Neural cell (in vitro differentiated cells): ENCODE results near the gene NFIA. TPM values are rescaled to one million over a fixed set of nuclear protein-coding genes. Genes with fewer than 3 reads are reported as not detected.

ENCODE experiments used
- H2AFZ ChIP-seq: fragments of 200-600, 300-800 bp; sonication (generic), shearing (Covaris generic); 2 replicates; pipeline ENCODE4 v1.6.0; 2014; ENCODE audit warnings: low read depth, mild to moderate bottlenecking, antibody characterized with exemption, low read length, moderate library complexity
- H3F3A ChIP-seq: fragments of 200-600 bp; shearing (Covaris generic); 2 replicates; pipeline ENCODE4 v1.6.1; 2016; ENCODE audit warnings: mild to moderate bottlenecking, moderate library complexity, mixed read lengths, antibody characterized with exemption, low read length; ENCODE audit not compliant: insufficient read depth, poor library complexity, severe bottlenecking
- H3K27ac ChIP-seq: fragments of 200-600, 300-800 bp; sonication (generic), shearing (Covaris generic); 2 replicates; pipeline ENCODE4 v1.5.1; 2014; ENCODE audit warnings: mild to moderate bottlenecking, low read length, moderate library complexity
- H3K27me3 ChIP-seq: fragments of 300-800, 200-600 bp; sonication (generic), shearing (Covaris generic); 2 replicates; pipeline ENCODE4 v1.6.0; 2014; ENCODE audit warnings: mild to moderate bottlenecking, low read depth, low read length, moderate library complexity; ENCODE audit not compliant: insufficient read depth
- H3K36me3 ChIP-seq: fragments of 300-800, 200-600 bp; sonication (generic), shearing (Covaris generic); 2 replicates; pipeline ENCODE4 v1.5.1; 2014; ENCODE audit warnings: mild to moderate bottlenecking, antibody characterized with exemption, low read length, moderate library complexity; ENCODE audit not compliant: insufficient read depth
- H3K4me2 ChIP-seq: fragments of 300-800, 200-600 bp; sonication (generic), shearing (Covaris generic); 2 replicates; pipeline ENCODE4 v1.6.0; 2014; ENCODE audit warnings: mild to moderate bottlenecking, low read length
- H3K4me3 ChIP-seq: fragments of 300-800, 200-600 bp; sonication (generic), shearing (Covaris generic); 2 replicates; pipeline ENCODE4 v1.5.1; 2014; ENCODE audit warnings: mild to moderate bottlenecking, low read length, moderate library complexity
- H3K79me2 ChIP-seq: fragments of 200-600 bp; shearing (Covaris generic); replicated peaks from 2 replicates; pipeline ENCODE4 v1.6.0; 2014; ENCODE audit warnings: mild to moderate bottlenecking, low read length, moderate library complexity; ENCODE audit not compliant: insufficient read depth
- H3K9ac ChIP-seq: fragments of 300-800, 200-600 bp; sonication (generic), shearing (Covaris generic); 2 replicates; pipeline ENCODE4 v1.6.1; 2016; ENCODE audit warnings: mild to moderate bottlenecking, low read length, mixed read lengths
- H3K9me2 ChIP-seq: fragments of 200-600 bp; shearing (Covaris generic); 2 replicates; pipeline ENCODE4 v1.6.1; 2016; ENCODE audit warnings: mild to moderate bottlenecking, low read length, mixed read lengths; ENCODE audit not compliant: insufficient read depth
- H3K9me3 ChIP-seq: fragments of 200-600, 300-800 bp; sonication (generic), shearing (Covaris generic); 2 replicates; pipeline ENCODE4 v1.6.1; 2016; ENCODE audit warnings: mild to moderate bottlenecking, mixed run types, low read length, moderate library complexity, mixed read lengths
- H4K20me1 ChIP-seq: fragments of 200-600 bp; shearing (Covaris generic); 2 replicates; pipeline ENCODE4 v1.6.1; 2016; ENCODE audit warnings: mild to moderate bottlenecking, mixed run types; ENCODE audit not compliant: insufficient read depth
- CTCF ChIP-seq: fragments of 450-650 bp; IDR thresholded peaks from 2 replicates; pipeline ENCODE4 v1.5.1; 2014; ENCODE audit warnings: antibody characterized with exemption, mild to moderate bottlenecking, moderate library complexity; ENCODE audit not compliant: poor library complexity, severe bottlenecking
- EP300 ChIP-seq: fragments of 450-650 bp; conservative IDR thresholded peaks from 2 replicates; pipeline ENCODE4 v1.6.1; 2014; ENCODE audit warnings: antibody characterized with exemption, mild to moderate bottlenecking, moderate library complexity; ENCODE audit not compliant: poor library complexity, severe bottlenecking
- EZH2 ChIP-seq: fragments of 200-600, 300-800 bp; shearing (Covaris generic), sonication (generic); IDR thresholded peaks from 2 replicates; pipeline ENCODE4 v1.6.1; 2014; ENCODE audit warnings: antibody characterized with exemption, low read length, borderline replicate concordance, mild to moderate bottlenecking; ENCODE audit not compliant: insufficient read depth, poor library complexity, severe bottlenecking
- MXI1 ChIP-seq: fragments of 450-650 bp; conservative IDR thresholded peaks from 2 replicates; pipeline ENCODE4 v1.6.1; 2014; ENCODE audit warnings: antibody characterized with exemption, mild to moderate bottlenecking; ENCODE audit not compliant: poor library complexity, severe bottlenecking
- POLR2AphosphoS5 ChIP-seq: IDR thresholded peaks from 2 replicates; pipeline ENCODE4 v1.6.1; 2012
- RAD21 ChIP-seq: fragments of 450-650 bp; conservative IDR thresholded peaks from 2 replicates; pipeline ENCODE4 v1.6.1; 2014; ENCODE audit warnings: antibody characterized with exemption, mild to moderate bottlenecking, moderate library complexity
- REST ChIP-seq: IDR thresholded peaks from 2 replicates; pipeline ENCODE4 v1.6.1; 2012; ENCODE audit warnings: borderline replicate concordance
- SMC3 ChIP-seq: fragments of 450-650 bp; conservative IDR thresholded peaks from 2 replicates; pipeline ENCODE4 v1.6.1; 2014; ENCODE audit warnings: antibody characterized with exemption, mild to moderate bottlenecking, moderate library complexity; ENCODE audit not compliant: poor library complexity
- TAF1 ChIP-seq: IDR thresholded peaks from 2 replicates; pipeline ENCODE4 v1.6.1; 2012; ENCODE audit warnings: low read depth
- polyA plus RNA-seq: library from polyadenylated mRNA; depleted of rRNA; stranded (reverse); fragments of >200 nt; gene quantifications from 2 replicates; pipeline ENCODE4 v1.2.3, GENCODE V29; 2014

Gene NFIA
- polyA plus RNA-seq, 1 donor from 2014 or later, result 0.47 TPM

GRCh38 chr1:61140778-61141177, 58.4 kb downstream of the NFIA start:
- H3K4me3 ChIP-seq, result no peak overlapping the region
- H3K27ac ChIP-seq, result no peak overlapping the region
- H3K4me2 ChIP-seq, result no peak overlapping the region
- H3K79me2 ChIP-seq, result no peaks in the 10 kb centered on the region
- H3K9ac ChIP-seq, result no peak overlapping the region
- TF ChIP-seq EZH2 (no peak), TAF1 (no peak), REST (no peak), POLR2AphosphoS5 (no peak), MXI1 (no peak), SMC3 (no peak), EP300 (no peak), CTCF (no peak), RAD21 (no peak)
- no peak overlapping the region for H2AFZ ChIP-seq
- no peaks in the 10 kb centered on the region for H3K9me3 ChIP-seq
- H4K20me1 ChIP-seq, result no peaks in the 10 kb centered on the region
- H3K27me3 ChIP-seq, result no peaks in the 10 kb centered on the region
- H3K9me2 ChIP-seq, result no peaks in the 10 kb centered on the region
- H3F3A ChIP-seq, result no peaks in the 10 kb centered on the region
- no peaks in the 10 kb centered on the region for H3K36me3 ChIP-seq

- H3K79me2 ChIP-seq, result no peaks in the 10 kb centered on the region
- no peaks in the 10 kb centered on the region for H3K9me3 ChIP-seq
- no peak overlapping the region for H3K9ac ChIP-seq
- H4K20me1 ChIP-seq, result no peaks in the 10 kb centered on the region
- H3K4me2 ChIP-seq, result no peak overlapping the region
- no peak overlapping the region for H2AFZ ChIP-seq
- H3K27ac ChIP-seq, result no peak overlapping the region
- no peak overlapping the region for H3K4me3 ChIP-seq
- H3K9me2 ChIP-seq, result no peaks in the 10 kb centered on the region
- no peaks in the 10 kb centered on the region for H3F3A ChIP-seq
- H3K36me3 ChIP-seq, result no peaks in the 10 kb centered on the region
- H3K27me3 ChIP-seq, result no peaks in the 10 kb centered on the region
- TF ChIP-seq MXI1 (no peak), POLR2AphosphoS5 (no peak), TAF1 (no peak), EZH2 (no peak), EP300 (no peak), RAD21 (no peak)
Observed at GRCh38 chr1:61141288-61142042, 59.1 kb downstream of the NFIA start.

GRCh38 chr1:61142043-61142440, 59.7 kb downstream of the NFIA start:
- H3K27ac ChIP-seq, result no peak overlapping the region

More at GRCh38 chr1:61142043-61142440, 59.7 kb downstream of the NFIA start:
- TF ChIP-seq TAF1 (no peak), EZH2 (no peak), MXI1 (no peak), CTCF (no peak), EP300 (no peak), POLR2AphosphoS5 (no peak), RAD21 (no peak), REST (no peak), SMC3 (no peak)
- Histone ChIP-seq H3K9ac (no peak overlapping the region), H3K79me2 (no peaks in the 10 kb centered on the region), H2AFZ (no peak overlapping the region), H3K27me3 (no peaks in the 10 kb centered on the region), H3K4me3 (no peak overlapping the region), H3K4me2 (no peak overlapping the region), H3K36me3 (no peaks in the 10 kb centered on the region), H3F3A (no peaks in the 10 kb centered on the region), H3K9me2 (no peaks in the 10 kb centered on the region), H4K20me1 (no peaks in the 10 kb centered on the region), H3K9me3 (no peaks in the 10 kb centered on the region)
